SK-N-MC (cell line): ENCODE measurements around the gene SAMD7.

Experiments used
- EZH2 ChIP-seq: fragments of 200-600 bp; sonication (generic); IDR thresholded peaks from one replicate; pipeline ENCODE4 v1.6.1; 2017; ENCODE audit warnings: antibody characterized with exemption
- FOXP2 ChIP-seq: optimal IDR thresholded peaks from 2 replicates; pipeline ENCODE3; 2011; ENCODE audit warnings: mild to moderate bottlenecking, moderate library complexity; ENCODE audit not compliant: insufficient read depth; ENCODE audit errors: extremely low read length, control extremely low read depth
- POLR2AphosphoS5 ChIP-seq: IDR thresholded peaks from 2 replicates; pipeline ENCODE4 v1.6.1; 2012; ENCODE audit warnings: mild to moderate bottlenecking, low read depth, low read length, borderline replicate concordance

- TF ChIP-seq EZH2, result no peak
- TF ChIP-seq POLR2AphosphoS5, result no peak
- TF ChIP-seq FOXP2, result no peak
Measured at GRCh38 chr3:169911272-169911671, at the start of gene SAMD7.
